Mammary epithelial cell (primary cell): Measurements from ENCODE around the gene PAF1.

Source experiments
- EZH2 ChIP-seq: IDR thresholded peaks from 2 replicates; pipeline ENCODE4 v1.6.1; 2012; ENCODE audit warnings: low read length, inconsistent platforms, borderline replicate concordance
- TF ChIP-seq, protein P1 (sequence below), 2 donors: IDR thresholded peaks in 1 of 2; conservative IDR thresholded peaks in 1 of 2; 2 replicates each; pipeline ENCODE4 v1.5.1; 2011 to 2012; ENCODE audit warnings: inconsistent platforms in 2 of 2, low read length in 2 of 2, mild to moderate bottlenecking in 2 of 2, control low read depth in 1 of 2, low read depth in 1 of 2; ENCODE audit not compliant: insufficient read depth in 1 of 2; ENCODE audit errors: extremely low read depth in 1 of 2

DNA sequence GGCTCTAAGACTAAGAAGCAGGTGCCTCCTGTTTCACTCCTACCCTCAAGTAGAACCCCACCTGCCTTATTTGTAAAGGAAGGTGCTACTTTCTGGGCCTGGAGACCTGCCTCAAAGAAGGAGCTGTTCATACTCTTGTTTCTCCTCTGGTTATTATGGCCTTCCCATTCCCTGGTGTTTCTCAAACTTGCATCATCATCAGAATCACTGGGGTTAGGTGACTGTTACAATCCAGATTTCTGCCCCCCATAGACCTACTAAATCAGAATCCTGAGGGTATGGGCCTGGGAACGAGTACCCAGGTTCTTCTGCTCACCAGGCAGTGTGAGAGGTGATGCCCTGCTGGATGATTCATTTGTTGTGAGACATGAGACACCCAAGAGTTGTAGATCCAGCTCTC, 30.3 kb downstream of the PAF1 start:
- TF ChIP-seq, protein P1, sequence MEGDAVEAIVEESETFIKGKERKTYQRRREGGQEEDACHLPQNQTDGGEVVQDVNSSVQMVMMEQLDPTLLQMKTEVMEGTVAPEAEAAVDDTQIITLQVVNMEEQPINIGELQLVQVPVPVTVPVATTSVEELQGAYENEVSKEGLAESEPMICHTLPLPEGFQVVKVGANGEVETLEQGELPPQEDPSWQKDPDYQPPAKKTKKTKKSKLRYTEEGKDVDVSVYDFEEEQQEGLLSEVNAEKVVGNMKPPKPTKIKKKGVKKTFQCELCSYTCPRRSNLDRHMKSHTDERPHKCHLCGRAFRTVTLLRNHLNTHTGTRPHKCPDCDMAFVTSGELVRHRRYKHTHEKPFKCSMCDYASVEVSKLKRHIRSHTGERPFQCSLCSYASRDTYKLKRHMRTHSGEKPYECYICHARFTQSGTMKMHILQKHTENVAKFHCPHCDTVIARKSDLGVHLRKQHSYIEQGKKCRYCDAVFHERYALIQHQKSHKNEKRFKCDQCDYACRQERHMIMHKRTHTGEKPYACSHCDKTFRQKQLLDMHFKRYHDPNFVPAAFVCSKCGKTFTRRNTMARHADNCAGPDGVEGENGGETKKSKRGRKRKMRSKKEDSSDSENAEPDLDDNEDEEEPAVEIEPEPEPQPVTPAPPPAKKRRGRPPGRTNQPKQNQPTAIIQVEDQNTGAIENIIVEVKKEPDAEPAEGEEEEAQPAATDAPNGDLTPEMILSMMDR (conservative IDR thresholded peaks at IDR 0.05 in 1 of 2, IDR thresholded peaks at IDR 0.05 in 1 of 2; ENCODE audit: extremely low read depth in 1 of 2, insufficient read depth in 1 of 2, low read depth in 1 of 2, low read length in 2 of 2): no peak
- TF ChIP-seq EZH2: no peak
